Middle frontal gyrus (tissue), 1 donor: Measurements from ENCODE around the gene FIZ1.

ENCODE experiments used
- DNase-seq: peaks from one replicate; pipeline ENCODE4 v3.0.0-alpha.2; 2015; ENCODE audit warnings: low spot score; ENCODE audit errors: extremely low spot score

FIZ1 gene

DNA sequence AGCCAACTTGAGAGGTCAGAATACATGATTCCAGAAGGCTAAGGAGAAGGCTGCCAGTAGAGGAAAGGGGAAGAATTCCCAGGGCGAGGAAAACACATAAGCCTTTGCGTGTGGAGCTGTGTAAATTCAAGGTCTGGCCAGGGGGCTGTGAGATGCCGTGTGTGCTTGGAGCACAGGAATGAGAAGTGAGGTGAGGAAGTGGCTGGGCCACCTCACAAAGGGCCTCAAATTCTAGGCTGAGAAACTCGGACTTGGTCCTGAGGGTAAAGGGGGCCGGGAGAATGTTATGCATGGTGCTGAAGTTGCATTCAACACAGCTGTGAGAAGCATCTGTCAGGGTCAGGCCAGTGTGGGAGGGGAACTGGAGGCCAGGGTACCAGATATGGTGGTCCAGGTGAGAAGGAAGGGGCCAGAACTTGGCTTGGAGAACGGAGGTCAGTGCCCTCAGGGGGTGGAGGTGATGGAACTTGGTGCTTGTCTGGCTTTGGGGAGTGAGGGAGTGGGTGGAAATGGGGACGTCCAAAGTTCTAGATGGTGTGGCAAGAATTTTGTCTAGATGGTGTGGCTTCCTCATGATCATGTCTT lies 36.6 kb upstream of the FIZ1 start:
- DNase-seq, result no peak

- no peak for DNase-seq
These were observed 36.0 kb upstream of the FIZ1 start for GRCh38 chr19:55635334-55635717.

DNA sequence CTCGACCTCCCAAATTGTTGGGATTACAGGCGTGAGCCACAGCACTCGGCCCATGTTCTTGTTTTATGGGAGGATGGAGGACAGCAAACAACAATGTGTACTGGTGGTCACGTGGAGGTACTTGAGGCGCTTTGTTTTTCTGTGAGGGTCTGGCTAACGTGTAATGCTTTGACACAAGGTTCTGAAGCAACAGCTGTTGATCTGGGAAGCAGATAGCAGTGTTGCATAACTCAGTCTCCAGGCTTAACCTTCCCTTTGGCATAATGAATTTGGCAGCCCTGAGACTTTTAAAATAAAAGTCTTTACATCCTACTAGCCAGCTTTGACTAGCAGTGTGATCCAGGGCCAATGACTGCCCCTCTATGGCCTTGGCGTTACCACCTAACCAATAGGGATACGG lies 34.5 kb upstream of the FIZ1 start:
- no peak for DNase-seq

- DNase-seq, result peak; percentile 78
These were observed 33.1 kb upstream of the FIZ1 start for GRCh38 chr19:55632463-55632834.

DNA sequence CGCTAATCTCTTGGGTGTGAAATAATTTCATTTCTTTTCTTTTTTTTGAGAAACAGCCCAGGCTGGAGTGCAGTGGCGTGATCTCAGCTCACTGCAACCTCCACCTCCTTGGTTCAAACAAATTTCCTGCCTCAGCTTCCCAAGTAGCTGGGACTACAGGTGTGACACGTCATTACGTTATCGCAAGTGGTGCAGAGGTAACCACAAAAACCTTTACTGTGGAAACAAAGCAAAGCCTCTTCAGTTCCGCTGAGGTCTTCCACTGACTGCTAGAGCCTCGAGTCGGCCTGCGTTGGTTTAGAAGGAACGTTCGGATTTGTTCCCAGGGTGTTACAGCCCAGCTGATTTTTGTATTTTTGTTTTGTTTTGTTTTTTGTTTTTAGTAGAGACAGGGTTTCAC lies 27.0 kb upstream of the FIZ1 start:
- DNase-seq, result no peak

- no peak for DNase-seq
These were observed 25.6 kb upstream of the FIZ1 start for GRCh38 chr19:55625004-55625326.

DNA sequence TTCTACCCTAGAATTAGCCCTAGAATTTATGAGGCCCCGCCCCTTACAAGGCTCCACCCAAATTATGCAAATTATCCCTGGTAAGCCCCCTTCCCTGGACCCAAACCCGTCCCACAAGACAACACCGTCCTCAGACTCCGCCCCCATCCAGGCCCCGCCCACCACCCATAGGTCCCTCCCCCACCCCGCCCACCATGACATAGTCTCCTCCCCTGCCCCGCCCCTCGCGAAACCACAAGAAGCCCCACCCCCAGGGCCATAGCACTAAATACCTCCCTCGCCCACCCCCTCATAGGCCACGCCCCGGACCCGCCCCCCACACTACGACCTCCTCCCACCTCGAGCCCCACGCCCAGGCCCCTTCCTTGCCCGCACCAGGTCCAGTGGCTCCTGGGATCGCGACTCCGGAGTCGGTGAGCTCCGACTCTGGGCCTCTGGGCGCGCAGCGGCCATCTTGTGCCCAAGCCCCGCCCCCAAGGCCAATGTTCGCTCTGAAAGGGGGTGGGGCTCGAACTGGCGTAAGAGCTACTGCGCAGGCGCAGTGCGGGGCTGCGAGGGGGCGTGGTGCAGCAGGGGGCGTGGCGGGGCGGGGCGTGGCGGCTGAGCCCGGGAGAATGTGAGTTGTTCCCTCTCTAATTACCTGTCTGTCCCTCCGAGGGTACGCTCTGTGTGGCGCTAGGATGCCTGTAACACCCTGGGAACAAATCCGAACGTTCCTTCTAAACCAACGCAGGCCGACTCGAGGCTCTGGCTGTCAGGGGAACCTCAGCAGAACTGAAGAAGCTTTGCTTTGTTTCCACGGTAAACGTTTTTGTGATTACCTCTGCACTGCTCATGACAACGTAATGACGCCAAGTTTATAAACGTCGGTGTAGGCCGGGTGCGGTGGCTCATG lies 25.0 kb upstream of the FIZ1 start, which contains the start of gene ZNF784:
TSS of gene ZNF784 (minus strand) at position 458 of the 895 bp plus-strand sequence. CDS start at position 453, 5 bp downstream.
- DNase-seq, result peak; percentile 79

DNA sequence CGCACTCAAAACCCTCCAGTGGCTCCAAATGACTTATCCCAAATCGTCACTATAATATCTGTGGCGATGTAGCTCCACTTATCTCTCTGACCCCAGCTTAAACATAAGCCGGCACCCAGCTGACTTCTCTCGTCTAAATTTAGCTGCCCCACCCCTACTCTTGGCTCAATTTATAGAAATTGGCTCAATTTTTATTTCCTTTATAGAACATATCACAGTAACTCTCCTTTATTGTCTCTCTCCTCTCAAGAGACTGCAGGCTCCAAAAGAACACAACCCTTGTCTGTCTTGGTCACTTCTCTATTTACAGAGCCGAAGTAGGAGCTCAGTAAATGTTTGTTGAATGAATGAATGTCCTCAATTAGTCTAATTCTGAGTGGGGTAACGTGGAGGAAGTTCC lies 24.2 kb upstream of the FIZ1 start:
- no peak for DNase-seq

GRCh38 chr19:55623130-55623529 lies 23.8 kb upstream of the FIZ1 start:
- DNase-seq, result no peak

DNA sequence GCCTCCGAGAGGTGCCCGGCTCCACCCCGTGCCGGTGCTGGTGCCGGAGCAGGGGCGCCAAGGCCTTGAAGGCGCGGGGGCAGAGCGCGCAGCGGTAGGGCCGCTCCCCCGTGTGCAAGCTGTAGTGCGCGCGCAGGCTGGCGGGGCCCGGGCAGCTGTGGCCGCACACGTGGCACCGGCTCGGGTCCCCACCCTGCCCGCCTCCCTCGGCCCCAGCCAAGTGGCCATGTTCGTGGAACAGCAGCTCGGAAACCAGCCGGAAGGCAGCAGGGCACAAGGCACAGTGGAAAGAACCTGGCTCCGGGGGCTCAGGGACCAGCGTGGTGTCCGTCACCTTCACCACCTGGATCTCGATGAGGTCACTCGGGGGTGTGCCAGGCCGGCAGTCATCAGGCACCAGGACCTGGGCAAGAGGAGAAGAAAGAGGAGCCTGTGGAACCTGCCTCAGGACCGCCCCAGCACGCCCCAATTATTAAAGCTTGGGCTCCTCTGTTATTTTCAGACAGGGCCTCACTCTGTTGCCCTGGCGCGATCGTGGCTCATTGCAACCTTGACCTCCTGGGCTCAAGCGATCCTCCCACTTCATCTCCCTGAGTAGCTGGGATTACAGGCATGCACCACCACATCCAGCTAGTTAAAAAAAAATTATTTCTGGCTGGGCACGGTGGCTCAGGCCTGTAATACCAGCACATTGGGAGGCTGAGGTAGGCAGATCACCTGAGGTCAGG lies 23.1 kb upstream of the FIZ1 start:
- no peak for DNase-seq

DNA sequence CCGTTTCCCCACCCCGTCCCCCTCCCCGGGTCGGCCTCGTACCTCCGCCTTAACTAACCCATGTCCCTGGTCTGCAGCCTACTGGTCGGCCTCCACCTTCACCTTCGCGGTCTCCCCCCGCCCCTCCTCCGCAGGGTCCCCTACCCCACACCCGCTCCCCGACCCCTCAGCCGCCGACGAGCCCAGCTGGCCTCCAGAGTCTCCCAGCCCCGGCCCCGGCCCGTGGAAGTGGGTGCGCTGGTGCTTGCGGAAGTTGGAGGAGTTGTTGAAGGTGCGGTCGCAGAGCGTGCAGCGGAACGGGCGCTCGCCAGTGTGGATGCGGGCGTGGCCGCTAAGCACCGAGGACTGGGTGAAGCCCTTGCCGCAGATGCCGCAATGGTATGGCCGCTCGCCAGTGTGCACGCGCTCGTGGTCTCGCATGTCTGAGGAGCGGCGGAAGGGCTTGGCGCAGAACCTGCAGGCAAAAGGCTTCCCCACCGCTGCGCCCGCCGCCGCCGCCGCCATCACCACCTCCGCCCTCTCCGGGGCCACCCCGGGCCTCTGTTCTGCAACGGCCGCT lies 22.4 kb upstream of the FIZ1 start:
- DNase-seq, result no peak

- no peak for DNase-seq
These were observed 21.9 kb upstream of the FIZ1 start for GRCh38 chr19:55621205-55621672.

- no peak for DNase-seq
These were observed 21.3 kb upstream of the FIZ1 start for GRCh38 chr19:55620410-55621204.

GRCh38 chr19:55619286-55619685 lies 20.0 kb upstream of the FIZ1 start:
- no peak for DNase-seq

GRCh38 chr19:55618426-55618825 lies 19.1 kb upstream of the FIZ1 start:
- no peak for DNase-seq

- DNase-seq, result no peak
These were observed 18.1 kb upstream of the FIZ1 start for GRCh38 chr19:55617426-55617825.

DNA sequence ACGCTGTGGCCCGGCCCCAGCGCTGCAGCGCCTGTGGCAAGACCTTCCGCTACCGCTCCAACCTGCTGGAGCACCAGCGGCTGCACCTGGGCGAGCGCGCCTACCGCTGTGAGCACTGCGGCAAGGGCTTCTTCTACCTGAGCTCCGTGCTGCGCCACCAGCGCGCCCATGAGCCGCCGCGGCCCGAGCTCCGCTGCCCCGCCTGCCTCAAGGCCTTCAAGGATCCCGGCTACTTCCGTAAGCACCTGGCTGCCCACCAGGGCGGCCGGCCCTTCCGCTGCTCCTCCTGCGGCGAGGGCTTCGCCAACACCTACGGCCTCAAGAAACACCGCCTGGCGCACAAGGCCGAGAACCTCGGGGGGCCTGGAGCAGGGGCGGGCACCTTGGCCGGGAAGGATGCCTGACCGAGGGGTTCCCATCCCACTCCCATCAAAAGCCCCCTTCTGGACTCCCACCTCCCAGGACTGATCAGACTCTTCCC lies 17.1 kb upstream of the FIZ1 start:
- DNase-seq, result no peak

DNA sequence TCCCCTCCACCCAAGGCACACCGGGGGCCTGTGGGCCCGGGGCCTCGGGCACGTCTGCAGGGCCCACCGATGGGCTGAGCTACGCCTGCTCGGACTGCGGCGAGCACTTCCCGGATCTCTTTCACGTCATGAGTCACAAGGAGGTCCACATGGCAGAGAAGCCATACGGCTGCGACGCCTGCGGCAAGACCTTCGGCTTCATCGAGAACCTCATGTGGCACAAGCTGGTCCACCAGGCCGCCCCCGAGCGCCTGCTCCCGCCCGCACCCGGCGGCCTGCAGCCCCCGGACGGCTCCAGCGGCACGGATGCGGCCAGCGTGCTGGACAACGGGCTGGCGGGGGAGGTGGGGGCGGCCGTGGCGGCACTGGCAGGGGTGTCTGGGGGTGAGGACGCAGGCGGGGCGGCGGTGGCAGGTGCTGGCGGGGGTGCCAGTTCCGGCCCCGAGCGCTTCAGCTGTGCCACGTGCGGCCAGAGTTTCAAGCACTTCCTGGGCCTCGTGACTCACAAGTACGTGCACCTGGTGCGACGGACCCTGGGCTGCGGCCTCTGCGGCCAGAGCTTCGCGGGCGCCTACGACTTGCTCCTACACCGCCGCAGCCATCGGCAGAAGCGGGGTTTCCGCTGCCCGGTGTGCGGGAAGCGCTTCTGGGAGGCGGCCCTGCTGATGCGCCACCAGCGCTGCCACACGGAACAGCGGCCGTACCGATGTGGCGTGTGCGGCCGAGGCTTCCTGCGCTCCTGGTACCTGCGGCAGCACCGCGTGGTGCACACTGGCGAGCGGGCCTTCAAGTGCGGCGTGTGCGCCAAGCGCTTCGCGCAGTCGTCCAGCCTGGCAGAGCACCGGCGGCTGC lies 16.5 kb upstream of the FIZ1 start:
- no peak for DNase-seq

DNA sequence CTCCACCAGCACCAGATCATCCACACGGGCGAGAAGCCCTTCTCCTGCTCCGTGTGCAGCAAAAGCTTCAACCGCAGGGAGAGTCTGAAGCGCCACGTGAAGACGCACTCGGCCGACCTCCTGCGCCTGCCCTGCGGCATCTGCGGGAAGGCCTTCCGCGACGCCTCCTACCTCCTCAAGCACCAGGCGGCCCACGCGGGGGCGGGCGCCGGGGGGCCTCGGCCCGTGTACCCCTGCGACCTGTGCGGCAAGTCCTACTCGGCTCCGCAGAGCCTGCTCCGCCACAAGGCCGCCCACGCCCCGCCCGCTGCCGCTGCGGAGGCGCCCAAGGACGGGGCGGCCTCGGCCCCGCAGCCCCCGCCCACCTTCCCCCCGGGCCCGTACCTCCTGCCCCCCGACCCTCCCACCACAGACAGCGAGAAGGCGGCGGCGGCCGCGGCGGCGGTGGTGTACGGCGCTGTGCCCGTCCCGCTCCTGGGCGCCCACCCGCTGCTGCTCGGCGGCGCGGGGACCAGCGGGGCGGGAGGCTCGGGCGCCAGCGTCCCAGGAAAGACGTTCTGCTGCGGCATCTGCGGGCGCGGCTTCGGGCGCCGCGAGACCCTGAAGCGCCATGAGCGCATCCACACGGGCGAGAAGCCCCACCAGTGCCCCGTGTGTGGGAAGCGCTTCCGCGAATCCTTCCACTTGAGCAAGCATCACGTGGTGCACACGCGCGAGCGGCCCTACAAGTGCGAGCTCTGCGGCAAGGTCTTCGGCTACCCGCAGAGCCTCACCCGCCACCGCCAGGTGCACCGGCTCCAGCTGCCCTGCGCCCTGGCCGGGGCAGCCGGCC lies 15.6 kb upstream of the FIZ1 start:
- no peak for DNase-seq
